HG03521 (cell line): ENCODE data around the gene HCAR1.
"Not testable (repeated sequence)": the region's sequence is repeated elsewhere in the genome, so short reads cannot be mapped to it uniquely, and the experiment has no call there.

Source experiments
- ATAC-seq: cut with Tn5 transposase; IDR thresholded peaks from one replicate; pipeline ENCODE4 v1.9.1; 2021; ENCODE audit warnings: mild to moderate bottlenecking, moderate library complexity; ENCODE audit not compliant: unreplicated experiment

HCAR1 gene

DNA sequence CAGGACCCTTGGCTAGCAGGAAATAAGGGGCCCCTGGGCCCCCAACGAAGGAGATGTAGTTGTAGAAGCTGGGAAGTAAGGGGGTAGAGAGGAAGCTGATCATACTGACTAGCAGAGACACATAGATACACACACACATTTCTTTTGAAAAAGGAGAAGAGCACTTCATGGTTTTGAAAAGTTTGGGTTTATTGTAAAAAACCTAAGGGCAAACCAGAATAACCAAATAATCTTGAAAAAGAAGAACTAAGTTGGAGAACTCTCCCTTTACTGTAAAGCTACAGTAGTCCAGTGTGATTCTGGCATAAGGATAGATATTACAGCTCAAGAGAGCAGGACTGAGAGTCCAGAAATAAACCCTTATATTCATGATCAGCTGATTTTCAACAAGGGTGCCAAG lies 8.3 kb downstream of the HCAR1 start:
- ATAC-seq = no peak

DNA sequence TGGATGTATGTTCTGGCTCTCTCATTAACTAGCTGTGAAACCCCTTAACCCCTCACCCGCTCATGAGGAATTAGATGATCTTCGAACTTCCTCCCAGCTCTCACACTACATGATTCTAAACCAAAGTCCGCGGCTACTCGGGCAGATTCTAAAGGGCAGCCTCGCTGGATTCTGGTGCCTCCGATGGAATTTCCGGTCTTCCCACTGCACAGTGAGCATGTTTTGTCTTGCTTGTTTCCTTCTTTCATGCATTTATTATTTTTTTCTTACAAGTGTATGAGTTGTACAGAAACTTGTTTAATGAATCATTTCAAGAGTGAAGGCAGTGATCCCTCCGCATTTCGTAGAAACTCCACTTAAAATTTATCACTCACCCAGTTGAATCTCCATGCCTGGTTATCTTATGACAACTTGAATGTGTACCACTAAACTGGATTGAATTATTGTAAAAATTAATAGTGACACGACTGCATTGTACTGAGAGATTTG lies 9.5 kb downstream of the HCAR1 start:
- no peak for ATAC-seq

GRCh38 chr12:122716658-122717057 lies 14.0 kb downstream of the HCAR1 start, which contains the start of gene HCAR3:
Gene HCAR3, minus strand, starts transcription at chr12:122716811. Its CDS starts 74 bp downstream, at chr12:122716737.
- ATAC-seq = not testable (repeated sequence)

DNA sequence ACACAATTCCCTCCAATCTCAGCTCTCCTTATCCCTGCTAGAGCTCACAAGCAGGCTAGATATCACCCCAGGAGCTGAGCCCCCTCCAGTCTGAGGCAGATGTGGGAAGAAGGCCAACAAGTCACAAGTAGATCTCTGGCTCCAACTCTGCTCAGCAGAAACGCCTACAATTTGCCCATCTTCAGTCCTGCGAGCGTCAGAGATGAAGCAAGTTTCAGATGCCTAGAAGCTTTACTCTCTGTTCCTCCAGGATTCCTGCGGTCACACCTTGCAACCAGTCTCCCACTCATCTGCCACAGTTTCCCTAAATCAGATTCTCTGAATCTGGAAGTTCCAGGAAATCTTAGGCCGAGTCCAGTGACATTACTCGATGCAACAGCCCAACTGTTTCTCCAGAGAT lies 15.4 kb downstream of the HCAR1 start:
- not testable (repeated sequence) for ATAC-seq

- not testable (repeated sequence) for ATAC-seq
These were observed 17.0 kb downstream of the HCAR1 start for GRCh38 chr12:122713491-122714188.

DNA sequence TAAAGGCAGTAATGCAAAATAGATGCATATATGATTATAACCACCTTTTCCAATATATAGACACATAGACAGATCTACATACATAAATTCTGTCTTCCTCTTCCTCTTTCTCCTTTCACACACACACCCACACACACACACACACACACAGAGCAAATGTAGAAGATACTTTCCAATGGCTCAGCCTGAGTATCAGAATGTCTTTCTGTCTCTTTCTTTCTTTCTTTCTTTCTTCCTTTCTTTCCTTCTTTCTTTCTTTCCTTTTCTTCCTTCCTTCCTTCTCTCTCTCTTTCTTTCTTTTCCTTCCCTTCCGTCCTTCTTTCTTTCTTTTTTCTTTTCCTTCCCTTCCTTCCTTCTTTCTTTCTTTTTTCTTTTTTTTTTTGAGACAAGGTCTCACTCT lies 19.4 kb downstream of the HCAR1 start:
- ATAC-seq = not testable (repeated sequence)

GRCh38 chr12:122710341-122710740 lies 20.3 kb downstream of the HCAR1 start:
- ATAC-seq = not testable (repeated sequence)

- ATAC-seq = not testable (repeated sequence)
These were observed 21.4 kb downstream of the HCAR1 start for GRCh38 chr12:122709287-122709686.

DNA sequence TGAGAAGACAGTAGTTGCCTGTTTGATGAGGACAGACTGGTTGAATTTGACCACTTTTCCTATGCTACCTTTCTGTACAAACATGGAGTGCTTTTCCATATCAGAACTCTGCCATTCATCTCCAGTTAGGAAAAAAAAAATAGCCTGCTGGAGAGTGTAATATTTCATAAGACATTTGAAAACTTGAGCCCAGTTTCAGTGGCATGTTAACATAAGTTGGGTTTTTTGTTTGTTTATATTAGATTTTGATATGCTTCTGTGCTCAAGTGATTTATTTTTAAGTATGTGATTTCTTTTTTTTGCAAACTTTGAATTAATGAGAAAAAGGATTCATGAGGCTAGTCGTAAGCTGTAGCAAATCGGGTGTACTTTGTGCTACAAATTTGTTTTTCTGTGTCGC lies 26.8 kb downstream of the HCAR1 start:
- ATAC-seq = not testable (repeated sequence)

GRCh38 chr12:122702890-122703611 lies 27.6 kb downstream of the HCAR1 start, which contains the start of gene HCAR2:
Gene HCAR2, minus strand, starts transcription at chr12:122703357. Its CDS starts 74 bp downstream, at chr12:122703283.
- not testable (repeated sequence) for ATAC-seq

- ATAC-seq = not testable (repeated sequence)
These were observed 29.2 kb downstream of the HCAR1 start for GRCh38 chr12:122701481-122701880.

- ATAC-seq = not testable (repeated sequence)
These were observed 30.5 kb downstream of the HCAR1 start for GRCh38 chr12:122700038-122700710.

DNA sequence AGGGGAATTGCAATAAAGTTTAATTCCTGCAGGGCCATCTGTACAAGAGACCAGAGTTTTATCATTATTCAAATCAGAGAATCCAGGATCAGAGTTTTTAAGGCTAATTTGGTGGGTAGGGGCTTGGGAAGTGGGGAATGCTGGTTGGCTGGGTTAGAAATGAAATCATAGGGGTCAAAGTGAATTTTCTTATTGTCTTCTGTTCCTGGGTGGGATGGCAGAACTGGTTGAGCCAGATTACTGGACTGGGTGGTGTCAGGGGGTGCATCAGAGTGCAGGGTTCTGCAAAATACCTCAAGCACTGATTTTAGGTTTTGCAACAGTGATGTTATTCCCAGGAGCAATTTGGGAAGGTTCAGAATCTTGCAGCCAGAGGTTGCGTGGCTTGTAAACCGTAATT lies 33.7 kb downstream of the HCAR1 start:
- not testable (repeated sequence) for ATAC-seq

DNA sequence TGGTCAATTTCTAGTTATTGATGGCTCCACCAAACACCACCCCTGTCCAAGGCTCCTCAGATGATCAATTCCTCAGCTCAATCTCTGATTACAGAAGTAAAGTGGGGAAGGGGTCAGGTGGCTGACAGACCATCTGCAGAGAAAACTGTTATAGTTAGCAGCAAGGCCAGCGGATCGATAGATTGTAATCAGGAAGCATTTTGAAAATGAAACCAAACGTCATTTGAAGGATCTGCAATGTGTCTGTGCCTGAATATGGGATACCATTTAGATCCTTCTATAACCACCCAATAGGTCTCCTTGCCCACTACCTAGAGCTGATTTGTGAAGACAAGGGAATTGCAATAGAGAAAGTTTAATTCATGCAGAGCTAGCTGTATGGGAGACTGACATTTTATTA lies 39.1 kb downstream of the HCAR1 start:
- ATAC-seq = no peak

- ATAC-seq = no peak
These were observed 42.4 kb downstream of the HCAR1 start for GRCh38 chr12:122688291-122688690.

GRCh38 chr12:122687086-122687485 lies 43.6 kb downstream of the HCAR1 start:
- ATAC-seq = no peak

- ATAC-seq = no peak
These were observed 44.1 kb downstream of the HCAR1 start for GRCh38 chr12:122686538-122686937.

DNA sequence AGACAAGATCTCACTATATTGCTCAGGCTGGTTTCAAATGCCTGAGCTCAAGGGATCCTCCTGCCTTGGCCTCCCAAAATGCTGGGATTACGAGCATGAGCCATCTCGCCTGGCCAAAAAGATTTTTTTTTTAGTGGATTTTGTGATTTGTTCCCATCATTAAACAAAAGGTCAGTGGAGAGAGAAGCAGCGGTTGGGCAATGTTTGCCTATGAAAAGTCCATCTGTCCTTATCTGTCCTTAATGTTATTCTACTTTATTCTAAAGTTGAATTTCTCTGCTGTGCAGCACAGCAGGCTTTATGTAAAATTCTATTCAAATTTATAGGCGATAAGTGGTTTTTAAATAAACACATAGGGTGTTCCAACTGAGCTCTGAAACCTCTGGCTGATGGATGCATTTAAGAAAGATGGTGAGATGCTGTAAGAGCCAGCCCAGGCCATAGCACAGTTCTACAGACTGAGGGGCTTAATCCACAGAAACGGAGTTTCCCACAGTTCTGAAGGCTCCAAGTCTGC lies 46.3 kb downstream of the HCAR1 start:
- ATAC-seq = no peak

- ATAC-seq = no peak
These were observed 48.8 kb downstream of the HCAR1 start for GRCh38 chr12:122681814-122682213.

GRCh38 chr12:122680989-122681388 lies 49.7 kb downstream of the HCAR1 start:
- not testable (repeated sequence) for ATAC-seq

DNA sequence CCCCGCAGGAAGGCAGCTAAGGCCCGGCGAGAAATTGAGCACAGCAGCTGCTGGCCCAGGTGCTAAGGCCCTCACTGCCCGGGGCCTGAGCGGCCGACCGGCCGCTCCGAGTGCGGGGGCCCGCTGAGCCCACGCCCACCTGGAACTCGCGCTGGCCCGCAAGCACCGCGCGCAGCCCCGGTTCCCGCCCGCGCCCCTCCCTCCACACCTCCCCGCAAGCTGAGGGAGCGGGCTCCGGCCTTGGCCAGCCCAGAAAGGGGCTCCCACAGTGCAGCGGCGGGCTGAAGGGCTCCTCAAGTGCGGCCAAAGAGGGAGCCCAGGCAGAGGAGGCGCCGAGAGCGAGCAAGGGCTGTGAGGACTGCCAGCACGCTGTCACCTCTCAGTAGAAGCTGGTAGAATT lies 53.9 kb downstream of the HCAR1 start:
- not testable (repeated sequence) for ATAC-seq
